ENCODE data around the gene KCNIP1. TPM values are rescaled to one million over a fixed set of nuclear protein-coding genes. Genes with fewer than 3 reads are reported as not detected.

KCNIP1 gene
- total RNA-seq, 1 experiment from 2014 or later = not detected

GRCh38 chr5:170642776-170643436 is 139.1 kb downstream of the KCNIP1 start:
- Histone ChIP-seq H3K4me3 (ENCODE audit: low read depth in 2 of 2, low read length in 2 of 2) (no peak overlapping the region), H3K9me3 (ENCODE audit: control insufficient read depth, insufficient read depth, low read depth, low read length) (no peaks in the 10 kb centered on the region), H3K36me3 (ENCODE audit: control insufficient read depth, insufficient read depth, low read length) (no peaks in the 10 kb centered on the region), H3K4me1 (ENCODE audit: control insufficient read depth, insufficient read depth, low read length) (no peaks in the 10 kb centered on the region), H3K27ac (ENCODE audit: low read length) (no peak overlapping the region), H3K27me3 (ENCODE audit: control insufficient read depth, insufficient read depth, low read length) (peaks cover 3% of the 10 kb centered on the region)
- ATAC-seq (no peak), DNase-seq (ENCODE audit: low read depth, low spot score) (no peak)
- ChIA-PET POLR2A (no interaction called here), CTCF (no interaction called here)
- TF ChIP-seq TCF7L2 (IDR thresholded peaks at IDR 0.05; ENCODE audit: low read depth, low read length) (no peak), POLR2AphosphoS5 (IDR thresholded peaks at IDR 0.05; ENCODE audit: low read depth, low read length) (no peak), CTCF (IDR thresholded peaks at IDR 0.05) (no peak), SIN3A (IDR thresholded peaks at IDR 0.05; ENCODE audit: borderline replicate concordance, insufficient read depth, low read depth, low read length) (no peak), REST (IDR thresholded peaks at IDR 0.05; ENCODE audit: insufficient read depth in 1 of 2, low read depth in 2 of 2, low read length in 1 of 2) (no peak)
- no TSS peak for BruUV-seq (replicated peaks)
- in situ Hi-C loops (cut with HindIII; ENCODE audit: low pct_unique_long_range_greater_than_20kb, low sequenced_read_pairs) = no loop called here
- intact Hi-C loops (cut with micrococcal nuclease; ENCODE audit: unreplicated experiment) = loop anchor here (10.0 kb wide), 1 partner anchor 702 kb away; no protein-coding TSS in a partner anchor

GRCh38 chr5:170643591-170643990 is 139.8 kb downstream of the KCNIP1 start:
- TF ChIP-seq POLR2AphosphoS5 (IDR thresholded peaks at IDR 0.05; ENCODE audit: low read depth, low read length) (no peak), SIN3A (IDR thresholded peaks at IDR 0.05; ENCODE audit: borderline replicate concordance, insufficient read depth, low read depth, low read length) (no peak), CTCF (IDR thresholded peaks at IDR 0.05) (no peak), REST (IDR thresholded peaks at IDR 0.05; ENCODE audit: insufficient read depth in 1 of 2, low read depth in 2 of 2, low read length in 1 of 2) (no peak), TCF7L2 (IDR thresholded peaks at IDR 0.05; ENCODE audit: low read depth, low read length) (no peak)
- no peak for DNase-seq (ENCODE audit: low read depth, low spot score)
- in situ Hi-C loops (cut with HindIII; ENCODE audit: low pct_unique_long_range_greater_than_20kb, low sequenced_read_pairs) = no loop called here
- ChIA-PET CTCF (no interaction called here), POLR2A (interaction anchor here (0.6 kb wide), 1 partner anchor 590 kb away, joined by 6 read pairs; no protein-coding TSS in a partner anchor)
- Histone ChIP-seq H3K4me1 (ENCODE audit: control insufficient read depth, insufficient read depth, low read length) (no peaks in the 10 kb centered on the region), H3K36me3 (ENCODE audit: control insufficient read depth, insufficient read depth, low read length) (no peaks in the 10 kb centered on the region), H3K4me3 (ENCODE audit: low read depth in 2 of 2, low read length in 2 of 2) (no peak overlapping the region), H3K27me3 (ENCODE audit: control insufficient read depth, insufficient read depth, low read length) (peaks cover 4% of the 10 kb centered on the region), H3K9me3 (ENCODE audit: control insufficient read depth, insufficient read depth, low read depth, low read length) (no peaks in the 10 kb centered on the region), H3K27ac (ENCODE audit: low read length) (no peak overlapping the region)
- ATAC-seq = no peak
- intact Hi-C loops (cut with micrococcal nuclease; ENCODE audit: unreplicated experiment) = loop anchor here (10.0 kb wide), 1 partner anchor 701 kb away; no protein-coding TSS in a partner anchor
- BruUV-seq (replicated peaks) = no TSS peak

Data from Panc1 (cell line).